Suppressor macrophage (primary cell): ENCODE results near the gene CNPPD1.
"Not testable (repeated sequence)": the region's sequence is repeated elsewhere in the genome, so short reads cannot be mapped to it uniquely, and the experiment has no call there.

Experiments used
- DNase-seq, 4 experiments: peaks; one replicate each; pipeline ENCODE4 v3.0.0-alpha.2; 2020 to 2022

Gene CNPPD1

GRCh38 chr2:219207884-219208740, 31.4 kb upstream of the CNPPD1 start:
- DNase-seq: peak; percentile 10 to 55 (median 36)

GRCh38 chr2:219207134-219207883, 30.6 kb upstream of the CNPPD1 start:
- DNase-seq: no peak

DNA sequence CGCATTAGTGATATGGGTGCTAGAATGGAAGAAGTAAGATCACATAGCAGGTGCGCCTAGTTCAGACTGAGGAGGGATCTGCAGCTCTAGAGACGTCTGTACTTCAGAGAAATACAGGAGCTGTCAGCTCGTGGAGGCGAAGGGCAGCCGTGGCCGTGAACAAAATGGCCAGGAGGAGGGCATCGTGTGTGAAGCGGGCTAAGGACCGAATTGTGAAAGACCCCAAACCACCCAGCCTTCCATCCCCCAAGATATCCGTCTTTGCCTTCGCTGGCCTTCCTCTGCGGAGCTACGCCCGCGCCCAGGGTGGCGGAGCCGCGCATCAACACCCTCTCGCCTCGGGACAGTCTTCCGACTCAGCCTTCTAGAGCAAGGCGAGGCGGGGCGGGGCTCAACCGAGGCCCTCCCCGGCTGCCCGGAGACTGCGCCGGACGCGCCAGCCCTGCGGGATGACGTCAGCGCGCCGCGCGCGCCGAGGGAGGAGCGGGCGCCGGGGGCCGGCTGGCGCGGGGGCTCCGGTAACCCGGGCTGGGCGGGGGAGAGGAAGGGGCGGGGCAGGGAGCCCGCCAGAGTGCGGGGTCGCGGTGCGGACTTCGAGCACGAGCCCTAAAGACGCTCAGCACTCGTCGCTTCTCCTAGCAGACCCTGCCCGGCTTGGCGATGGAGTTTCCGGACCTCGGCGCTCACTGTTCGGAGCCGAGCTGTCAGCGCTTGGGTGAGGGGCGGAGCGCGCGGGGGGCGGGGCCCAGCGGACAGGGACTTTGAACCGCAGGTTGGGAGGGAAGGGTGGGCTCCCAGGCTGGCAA, 29.8 kb upstream of the CNPPD1 start, which contains the start of gene ZFAND2B:
TSS of gene ZFAND2B (plus strand) at position 455 of the 806 bp plus-strand sequence. CDS start at position 661, 206 bp downstream.
- peak; percentile 97 to 99 (median 98) for DNase-seq

DNA sequence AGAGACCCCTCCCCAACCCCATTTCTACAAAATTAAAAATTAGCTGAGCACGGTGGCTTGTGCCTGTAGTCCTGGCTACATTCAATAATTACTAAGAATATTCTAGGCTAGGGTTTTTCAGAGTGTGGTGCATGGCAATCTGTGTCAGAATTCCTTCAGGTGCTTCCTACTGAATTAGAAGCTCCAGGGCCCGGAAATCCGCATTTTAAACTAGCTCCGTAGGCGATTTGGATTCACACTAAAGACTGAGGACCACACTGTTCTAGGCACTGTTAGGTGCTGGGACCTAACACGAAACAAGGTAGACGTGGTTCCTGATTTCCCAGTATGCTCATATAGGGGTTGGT, 29.2 kb upstream of the CNPPD1 start:
- DNase-seq: no peak

- no peak for DNase-seq
Measured at GRCh38 chr2:219205165-219205538, 28.4 kb upstream of the CNPPD1 start.

DNA sequence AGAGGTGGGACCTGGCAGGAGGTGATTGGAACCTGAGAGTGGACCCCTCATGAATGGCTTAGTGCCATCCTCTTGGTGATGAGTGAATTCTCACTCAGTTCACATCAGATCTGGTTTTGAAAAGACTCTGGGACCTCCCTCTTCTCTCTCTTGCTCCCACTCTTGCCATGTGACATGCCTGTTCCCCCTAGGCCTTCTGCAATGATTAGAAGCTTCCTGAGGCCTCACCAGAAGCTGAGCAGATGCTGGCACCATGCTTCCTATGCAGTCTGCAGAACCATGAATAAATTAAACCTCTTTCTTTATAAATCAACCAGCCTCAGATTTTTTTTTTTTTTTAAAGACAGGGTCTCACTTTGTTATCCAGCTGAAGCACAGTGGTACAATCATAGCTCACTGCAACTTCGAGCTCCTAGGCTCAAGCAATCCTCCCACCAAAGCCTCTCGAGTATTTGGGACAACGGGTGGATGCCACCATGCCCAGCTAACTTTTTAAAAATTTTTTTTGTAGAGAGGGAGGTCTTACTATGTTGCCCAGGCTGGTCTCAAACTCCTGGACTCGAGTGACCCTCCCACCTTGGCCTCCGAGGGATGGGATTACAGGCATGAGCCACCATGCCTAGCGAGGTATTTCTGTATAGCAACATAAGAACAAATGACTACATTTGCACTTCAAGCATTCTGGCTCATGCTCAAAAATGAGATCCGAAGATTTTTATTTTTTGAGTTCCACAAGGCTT, 27.9 kb upstream of the CNPPD1 start:
- no peak for DNase-seq

DNA sequence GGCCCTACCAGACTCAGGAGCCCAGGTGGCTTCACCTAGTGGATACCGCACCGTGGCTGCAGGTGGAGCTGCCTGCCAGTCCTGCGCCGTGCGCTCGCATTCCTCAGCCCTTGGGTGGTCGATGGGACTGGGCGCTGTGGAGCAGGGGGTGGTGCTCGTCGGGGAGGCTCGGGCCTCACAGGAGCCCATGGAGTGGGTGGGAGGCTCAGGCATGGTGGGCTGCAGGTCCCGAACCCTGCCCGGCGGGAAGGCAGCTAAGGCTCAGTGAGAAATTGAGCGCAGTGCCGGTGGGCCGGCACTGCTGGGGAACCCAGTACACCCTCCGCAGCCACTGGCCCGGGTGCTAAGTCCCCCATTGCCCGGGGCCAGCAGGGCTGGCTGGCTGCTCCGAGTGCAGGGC, 24.6 kb upstream of the CNPPD1 start:
- DNase-seq: not testable (repeated sequence)

GRCh38 chr2:219200502-219201326, 24.0 kb upstream of the CNPPD1 start:
- not testable (repeated sequence) for DNase-seq

- no peak for DNase-seq
Measured at GRCh38 chr2:219199470-219200211, 22.9 kb upstream of the CNPPD1 start.

- DNase-seq: no peak
Measured at GRCh38 chr2:219198974-219199373, 22.2 kb upstream of the CNPPD1 start.

GRCh38 chr2:219197388-219197787, 20.7 kb upstream of the CNPPD1 start:
- DNase-seq: no peak

- DNase-seq: no peak
Measured at GRCh38 chr2:219186754-219187456, 10.2 kb upstream of the CNPPD1 start.

DNA sequence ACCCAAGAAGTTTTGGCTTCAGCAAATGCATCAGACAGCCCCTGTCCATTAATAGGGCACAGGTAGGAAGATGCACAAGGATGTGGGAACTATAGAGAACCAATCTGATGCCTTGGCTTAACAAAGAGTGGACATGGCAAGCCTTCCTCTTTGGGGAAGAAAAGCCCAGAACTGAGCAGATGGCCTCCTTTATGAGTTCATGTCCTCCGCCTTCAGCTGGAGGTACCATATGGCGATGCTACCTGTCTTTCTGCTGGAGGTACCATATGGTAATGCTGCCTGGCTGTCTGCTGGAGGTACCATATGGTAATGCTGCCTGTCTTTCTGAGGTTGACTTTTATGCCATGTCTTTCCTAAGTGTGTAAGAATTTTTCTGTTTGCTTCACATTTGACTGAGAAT, 7.4 kb upstream of the CNPPD1 start:
- DNase-seq: no peak

GRCh38 chr2:219183151-219183772, 6.5 kb upstream of the CNPPD1 start:
- DNase-seq: no peak

GRCh38 chr2:219182331-219183150, 5.8 kb upstream of the CNPPD1 start:
- DNase-seq: peak; percentile 64 to 75 (median 72)

- no peak for DNase-seq
Measured at GRCh38 chr2:219181531-219181930, 4.8 kb upstream of the CNPPD1 start.

- DNase-seq: no peak
Measured at GRCh38 chr2:219180961-219181360, 4.2 kb upstream of the CNPPD1 start.
